Activated CD8-positive, alpha-beta memory T cell treated with anti-CD3 and anti-CD28 coated beads, Interleukin-2, amount 10 ng/mL, durations not matched to agents 7 days and 5 days (primary cell): ENCODE data around the gene SLC15A4. TPM values are rescaled to one million over a fixed set of nuclear protein-coding genes. Genes with fewer than 3 reads are reported as not detected.

Experiments
- ATAC-seq: fragments of 150-1000 bp; cut with Tn5 transposase; one replicate; pipeline ENCODE4 v1.10.0; 2021; ENCODE audit warnings: moderate library complexity
- CTCF ChIA-PET: fragments of 350-600 bp; sonication (Branson Sonifier 250); formaldehyde crosslinking; loops from one replicate; lab custom pipeline; 2021; ENCODE audit warnings: antibody characterized with exemption; lab: Charles Lee
- DNase-seq: peaks from one replicate; pipeline ENCODE4 v3.0.0-alpha.2; 2020
- H3K27ac Mint-ChIP-seq: one replicate; pipeline ENCODE4 v1.8.0; 2021; ENCODE audit warnings: mild to moderate bottlenecking, mixed read lengths
- H3K27me3 Mint-ChIP-seq: one replicate; pipeline ENCODE4 v1.8.0; 2021; ENCODE audit warnings: mixed read lengths
- H3K36me3 Mint-ChIP-seq: one replicate; pipeline ENCODE4 v1.8.0; 2021; ENCODE audit warnings: mild to moderate bottlenecking, mixed read lengths
- H3K4me1 Mint-ChIP-seq: one replicate; pipeline ENCODE4 v1.8.0; 2021; ENCODE audit warnings: mixed read lengths
- H3K4me3 Mint-ChIP-seq: one replicate; pipeline ENCODE4 v1.8.0; 2021; ENCODE audit warnings: mild to moderate bottlenecking, moderate library complexity, mixed read lengths
- H3K9me3 Mint-ChIP-seq: one replicate; pipeline ENCODE4 v1.8.0; 2022; ENCODE audit warnings: low read depth, mixed read lengths
- total RNA-seq, 2 experiments: library from RNA; stranded (reverse); gene quantifications; one replicate each; pipeline ENCODE4 v1.2.3, GENCODE V29; 2021

SLC15A4 gene
- total RNA-seq, result 10 to 100 TPM; 23.0 to 26.0 TPM

DNA sequence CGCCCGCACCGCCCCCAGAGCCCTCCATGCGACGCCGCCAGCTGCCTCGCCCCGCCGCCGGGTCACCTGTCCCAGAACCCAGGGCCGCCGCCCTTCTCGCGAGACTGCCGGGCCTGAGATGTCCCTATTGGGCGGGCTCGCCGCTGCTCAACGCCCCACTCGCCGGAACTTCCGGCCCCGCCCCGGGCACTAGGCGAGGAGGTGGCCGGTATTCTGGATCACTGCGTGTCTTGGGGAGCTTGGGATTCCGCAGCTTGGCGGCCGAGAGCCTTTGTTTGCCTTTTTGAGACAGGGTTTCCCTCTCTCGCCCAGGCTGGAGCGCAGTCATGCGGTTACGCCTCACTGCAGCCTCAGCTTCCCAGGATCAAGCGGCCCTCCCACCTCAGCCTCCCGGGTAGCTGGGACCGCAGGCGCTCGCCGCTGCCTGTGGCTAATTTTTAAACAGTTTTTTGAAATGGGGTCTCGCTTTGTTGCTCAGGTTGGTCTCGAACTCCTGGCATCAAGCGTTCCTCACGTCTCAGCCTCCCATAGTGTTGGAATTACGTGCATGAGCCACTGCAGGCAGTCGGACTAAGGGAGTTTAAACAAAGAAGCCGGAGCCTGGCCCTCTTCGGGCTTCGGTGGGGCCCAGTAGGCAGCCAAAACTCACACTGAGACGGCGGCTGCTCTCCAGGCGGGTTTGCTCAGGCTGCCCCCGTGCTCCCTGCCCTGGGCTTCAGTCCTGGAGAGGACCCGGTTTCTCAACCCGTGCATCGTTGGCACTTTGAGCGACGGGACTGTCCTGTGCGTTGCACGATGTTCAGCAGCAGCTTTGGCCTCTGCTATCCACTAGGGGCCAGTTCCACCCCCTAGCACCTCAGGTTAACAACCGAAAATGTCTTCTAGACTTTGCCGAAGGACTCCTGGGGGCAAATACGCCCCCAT, at the start of gene SLC15A4:
SLC15A4 (minus strand) TSS at position 43 of the 924 bp plus-strand sequence; CDS start at position 28, 15 bp downstream.
- H3K4me3 Mint-ChIP-seq, result peak within 1 kb of the TSS; percentile 79
- peaks cover 4% of the 10 kb centered on the region for H3K27me3 Mint-ChIP-seq
- CTCF ChIA-PET, result interaction anchor here (1.2 to 1.8 kb wide), 2 partner anchors 14 to 27 kb away, joined by 3 to 4 read pairs; no protein-coding TSS in a partner anchor
- DNase-seq, result peak; percentile 97
- peak; percentile 98 for ATAC-seq
- H3K36me3 Mint-ChIP-seq, result peaks cover 21% of the 10 kb centered on the region
- H3K9me3 Mint-ChIP-seq, result no peaks in the 10 kb centered on the region
- H3K27ac Mint-ChIP-seq, result peak within 1 kb of the TSS; percentile 85
- peaks cover 39% of the 10 kb centered on the region for H3K4me1 Mint-ChIP-seq

DNA sequence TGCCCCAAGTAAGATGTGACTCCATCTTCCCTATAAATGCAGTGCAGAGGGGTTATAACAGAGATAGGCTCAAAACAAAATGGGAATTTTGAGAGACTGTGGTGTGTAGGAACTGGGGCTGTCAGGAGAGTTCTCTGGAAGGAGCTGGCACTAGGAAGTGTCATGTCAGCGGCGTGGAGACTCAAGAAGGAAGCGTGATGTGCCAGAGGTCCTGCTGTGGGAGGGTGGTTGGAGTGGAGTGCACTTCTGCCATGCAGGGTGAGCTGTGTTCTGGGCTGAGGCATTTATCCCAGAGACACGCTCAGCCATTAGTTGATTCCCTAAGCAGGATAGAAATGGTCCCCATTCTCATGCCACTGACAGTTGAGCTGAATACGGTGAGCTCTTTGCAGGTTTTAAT, 48.5 kb upstream of the SLC15A4 start:
- ATAC-seq (no peak), DNase-seq (no peak)
- no peaks in the 10 kb centered on the region for H3K27me3 Mint-ChIP-seq
- H3K36me3 Mint-ChIP-seq, result no peaks in the 10 kb centered on the region
- CTCF ChIA-PET, result no interaction called here
- peaks cover 10% of the 10 kb centered on the region for H3K9me3 Mint-ChIP-seq
- H3K27ac Mint-ChIP-seq, result no peak overlapping the region
- H3K4me1 Mint-ChIP-seq, result no peaks in the 10 kb centered on the region
- no peak overlapping the region for H3K4me3 Mint-ChIP-seq

DNA sequence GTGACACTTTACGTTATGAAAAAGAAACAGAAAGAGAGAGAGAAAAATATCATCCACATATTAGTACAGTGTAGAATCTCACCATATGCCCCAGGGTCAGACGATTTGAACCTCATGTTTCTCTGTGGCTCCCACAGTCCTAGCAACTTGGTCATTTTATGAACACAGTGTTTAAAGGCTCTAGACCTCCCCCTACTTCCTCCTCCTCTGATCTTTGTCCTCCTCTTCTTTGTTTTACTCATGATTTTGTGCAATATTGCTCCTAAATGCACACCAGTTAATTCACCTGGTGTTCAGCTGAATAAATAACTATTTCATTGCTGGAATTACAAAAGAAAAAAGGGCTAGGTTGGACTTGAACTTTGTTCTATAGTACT, 47.7 kb upstream of the SLC15A4 start:
- Mint-ChIP-seq H3K27ac (no peak overlapping the region), H3K4me1 (no peaks in the 10 kb centered on the region), H3K4me3 (no peak overlapping the region), H3K9me3 (peaks cover 5% of the 10 kb centered on the region), H3K36me3 (no peaks in the 10 kb centered on the region), H3K27me3 (no peaks in the 10 kb centered on the region)
- CTCF ChIA-PET, result no interaction called here
- DNase-seq (no peak), ATAC-seq (no peak)

DNA sequence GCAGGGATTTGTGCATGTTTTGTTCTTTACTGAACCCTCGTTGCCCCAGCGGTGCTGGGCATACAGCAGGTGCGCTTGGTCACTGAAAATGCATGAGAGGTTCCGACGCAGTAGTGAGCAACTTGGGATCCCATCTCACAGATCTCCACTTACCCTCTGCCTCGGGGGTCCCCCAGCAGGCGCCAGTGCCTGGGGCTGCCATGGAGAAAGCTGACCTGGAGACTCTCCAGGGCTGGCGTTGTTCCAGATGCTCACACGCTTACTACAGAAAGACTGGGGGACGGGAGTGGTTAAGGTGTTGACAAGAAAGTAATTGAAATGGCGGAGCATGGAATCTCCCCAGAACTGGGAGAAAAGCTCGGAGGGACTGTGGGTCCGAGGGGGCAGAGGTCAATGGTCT, 43.7 kb upstream of the SLC15A4 start:
- CTCF ChIA-PET, result no interaction called here
- Mint-ChIP-seq H3K9me3 (no peaks in the 10 kb centered on the region), H3K36me3 (no peaks in the 10 kb centered on the region), H3K4me3 (no peak overlapping the region), H3K27ac (no peak overlapping the region), H3K4me1 (no peaks in the 10 kb centered on the region), H3K27me3 (no peaks in the 10 kb centered on the region)
- DNase-seq (no peak), ATAC-seq (no peak)

DNA sequence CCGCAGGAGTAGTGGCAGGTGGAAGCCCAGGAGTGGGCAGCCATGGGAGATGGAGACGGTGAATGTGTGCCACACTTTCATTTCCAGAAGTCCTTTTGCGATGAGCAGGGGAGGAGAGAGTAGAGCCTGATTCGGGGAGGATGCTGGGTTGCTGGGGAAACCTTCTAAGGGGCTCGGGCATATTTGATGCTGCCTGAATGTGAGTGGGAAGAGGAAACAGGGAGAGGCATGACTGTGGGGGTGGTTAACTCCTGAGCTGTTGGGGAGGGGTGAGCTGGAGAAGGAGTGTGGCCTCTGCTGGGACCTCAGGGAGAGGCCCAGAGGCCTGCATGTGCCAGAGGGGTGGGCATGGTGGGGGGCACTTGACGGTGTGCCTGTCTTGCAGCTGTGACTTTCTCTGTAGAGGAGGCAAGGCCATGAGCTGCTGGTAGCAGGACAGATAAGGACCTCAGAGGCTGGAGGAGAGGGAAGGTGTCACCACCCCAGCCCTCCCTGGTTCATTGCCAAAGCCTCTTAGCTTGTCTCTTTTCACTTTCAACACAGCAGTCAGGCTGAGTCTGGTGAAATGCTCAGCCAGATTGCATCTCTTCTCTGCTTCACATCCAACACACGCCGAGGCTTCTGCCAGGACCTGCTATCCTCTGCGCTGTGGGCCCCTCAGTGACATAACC, 40.9 kb upstream of the SLC15A4 start:
- Mint-ChIP-seq H3K27me3 (no peaks in the 10 kb centered on the region), H3K4me3 (no peak overlapping the region), H3K9me3 (no peaks in the 10 kb centered on the region), H3K4me1 (no peaks in the 10 kb centered on the region), H3K36me3 (no peaks in the 10 kb centered on the region), H3K27ac (no peak overlapping the region)
- CTCF ChIA-PET, result no interaction called here
- ATAC-seq (no peak), DNase-seq (no peak)

DNA sequence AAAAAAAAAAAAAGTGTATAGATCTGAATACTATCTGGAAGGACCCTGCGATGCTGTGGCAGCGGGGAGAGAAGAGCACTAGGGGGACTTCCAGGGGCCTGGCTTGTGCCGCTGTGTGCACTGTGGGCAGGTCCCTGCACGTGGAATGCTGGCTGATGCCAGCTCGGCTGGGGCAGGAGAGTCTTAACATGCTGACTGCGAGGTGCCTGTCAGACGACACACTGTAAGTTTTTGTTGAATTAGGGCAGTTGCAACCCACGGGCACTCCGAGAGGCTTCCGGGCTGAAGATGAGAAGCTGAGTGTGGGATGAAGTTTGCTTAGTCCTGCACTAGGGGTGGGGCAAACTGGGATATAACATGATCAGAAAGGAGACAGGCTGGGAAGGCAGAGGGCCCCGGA, 40.2 kb upstream of the SLC15A4 start:
- Mint-ChIP-seq H3K27me3 (no peaks in the 10 kb centered on the region), H3K4me3 (no peak overlapping the region), H3K4me1 (no peaks in the 10 kb centered on the region), H3K9me3 (no peaks in the 10 kb centered on the region), H3K27ac (no peak overlapping the region), H3K36me3 (no peaks in the 10 kb centered on the region)
- no peak for ATAC-seq
- DNase-seq, result no peak
- CTCF ChIA-PET, result no interaction called here

DNA sequence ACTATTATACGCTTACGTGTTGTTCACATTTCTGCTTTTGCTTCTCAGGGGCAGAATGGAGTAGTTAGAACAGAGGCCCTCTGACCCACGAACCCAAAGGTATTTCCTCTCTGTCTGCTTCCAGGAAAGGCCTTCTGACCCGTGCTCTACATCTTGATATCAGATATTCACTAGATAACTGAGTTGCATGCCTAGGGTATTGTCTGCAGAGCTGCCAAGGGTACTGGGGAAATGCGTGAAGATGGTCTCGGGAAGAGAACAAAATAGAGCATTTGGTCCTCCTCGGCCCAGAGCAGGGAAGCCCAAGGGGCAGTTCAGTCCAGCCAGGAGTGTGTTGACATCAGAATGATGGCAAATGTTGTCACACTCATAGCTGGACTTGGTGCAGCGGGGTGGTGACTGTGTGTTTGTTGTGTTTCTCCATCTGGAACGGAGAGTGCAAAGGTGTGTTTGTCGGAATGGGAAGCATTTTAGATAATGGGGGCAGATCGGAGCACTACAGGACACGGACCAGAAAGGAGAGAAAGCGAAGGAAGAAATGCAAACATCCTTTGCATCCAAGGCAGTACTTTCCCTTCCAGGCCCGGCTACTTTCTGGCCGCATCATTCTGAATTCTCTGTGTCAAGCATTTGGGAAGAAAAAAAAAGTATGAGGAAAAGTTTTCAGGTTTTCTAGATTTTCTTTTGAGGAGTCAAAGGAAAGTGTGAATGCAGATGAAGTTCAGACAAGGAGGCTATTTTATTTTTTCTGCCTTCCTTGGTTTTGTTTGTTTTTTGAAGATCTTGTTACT, 37.7 kb upstream of the SLC15A4 start:
- no peak for DNase-seq
- CTCF ChIA-PET, result no interaction called here
- peaks cover 4% of the 10 kb centered on the region for H3K27me3 Mint-ChIP-seq
- H3K27ac Mint-ChIP-seq, result no peak overlapping the region
- no peaks in the 10 kb centered on the region for H3K9me3 Mint-ChIP-seq
- no peaks in the 10 kb centered on the region for H3K4me1 Mint-ChIP-seq
- no peak for ATAC-seq
- H3K36me3 Mint-ChIP-seq, result no peaks in the 10 kb centered on the region
- H3K4me3 Mint-ChIP-seq, result no peak overlapping the region

DNA sequence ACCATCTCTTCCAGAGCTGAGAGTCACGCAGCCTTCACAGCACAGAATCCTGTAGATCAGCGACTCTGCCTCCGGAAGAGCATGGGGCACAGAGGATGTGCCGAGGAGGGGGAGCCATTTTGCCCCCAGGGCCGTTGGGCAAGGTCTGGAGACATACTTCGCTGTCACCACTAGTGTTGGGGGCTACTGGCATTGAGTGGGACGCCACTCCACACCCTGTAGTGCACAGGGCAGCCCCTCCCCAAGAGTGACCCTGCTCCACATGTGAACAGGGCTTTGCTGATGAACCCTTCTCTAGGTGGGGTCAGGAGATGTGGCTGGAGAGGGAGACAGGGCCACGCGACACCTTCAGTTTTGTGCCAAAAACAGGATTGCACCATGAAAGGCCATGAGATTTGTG, 35.6 kb upstream of the SLC15A4 start:
- CTCF ChIA-PET, result no interaction called here
- DNase-seq, result no peak
- Mint-ChIP-seq H3K36me3 (no peaks in the 10 kb centered on the region), H3K27ac (no peak overlapping the region), H3K4me1 (no peaks in the 10 kb centered on the region), H3K4me3 (no peak overlapping the region), H3K9me3 (no peaks in the 10 kb centered on the region), H3K27me3 (peaks cover 16% of the 10 kb centered on the region)
- ATAC-seq, result no peak

DNA sequence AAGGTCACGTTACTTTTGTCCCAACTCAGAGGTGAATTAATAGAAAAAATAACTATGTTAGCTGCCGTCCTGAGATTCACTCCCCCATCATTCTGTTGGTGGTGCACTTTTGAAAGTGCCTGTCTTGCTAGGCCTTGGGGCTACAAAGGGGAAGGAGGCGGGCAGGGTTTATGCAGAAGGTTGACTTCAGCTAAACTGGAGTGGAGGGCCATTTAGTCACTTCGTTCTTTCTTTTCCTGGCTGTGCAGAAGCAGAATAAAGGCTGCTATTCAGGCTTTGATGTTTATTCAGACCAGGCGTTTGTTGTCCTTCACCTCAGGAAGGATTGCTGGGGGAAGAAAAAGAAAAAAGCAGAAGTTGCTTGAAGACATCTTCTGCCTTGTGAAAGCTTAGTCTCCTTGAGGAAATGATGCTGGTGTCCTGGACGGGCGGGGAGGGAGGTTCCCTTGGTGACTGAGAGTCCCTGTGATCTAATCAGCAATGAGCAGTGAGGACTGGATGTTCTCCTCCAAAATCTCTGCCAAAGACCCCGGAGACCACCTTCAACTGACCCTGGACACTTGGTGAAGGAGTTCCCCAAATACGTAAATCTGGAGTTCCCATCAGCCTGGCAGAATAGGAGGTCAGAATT, 33.5 kb upstream of the SLC15A4 start:
- H3K9me3 Mint-ChIP-seq, result no peaks in the 10 kb centered on the region
- DNase-seq (no peak), ATAC-seq (no peak)
- H3K4me3 Mint-ChIP-seq, result no peak overlapping the region
- CTCF ChIA-PET, result no interaction called here
- peaks cover 25% of the 10 kb centered on the region for H3K27me3 Mint-ChIP-seq
- H3K27ac Mint-ChIP-seq, result no peak overlapping the region
- H3K4me1 Mint-ChIP-seq, result no peaks in the 10 kb centered on the region
- no peaks in the 10 kb centered on the region for H3K36me3 Mint-ChIP-seq

DNA sequence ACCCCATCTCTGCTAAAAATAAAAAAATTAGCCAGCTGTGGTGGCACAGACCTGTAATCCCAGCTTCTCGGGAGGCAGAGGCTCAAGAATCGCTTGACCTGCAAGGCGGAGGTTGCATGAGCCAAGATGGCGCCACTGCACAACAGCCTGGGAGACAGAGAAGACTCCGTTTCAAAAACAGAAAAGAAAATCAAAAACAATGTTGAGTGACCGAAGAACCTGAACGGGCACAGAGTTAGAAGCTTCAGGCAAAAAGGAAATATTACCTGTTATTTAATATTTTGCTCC, 33.0 kb upstream of the SLC15A4 start:
- H3K9me3 Mint-ChIP-seq, result no peaks in the 10 kb centered on the region
- DNase-seq, result no peak
- H3K4me1 Mint-ChIP-seq, result no peaks in the 10 kb centered on the region
- H3K27me3 Mint-ChIP-seq, result peaks cover 29% of the 10 kb centered on the region
- CTCF ChIA-PET, result no interaction called here
- H3K36me3 Mint-ChIP-seq, result no peaks in the 10 kb centered on the region
- no peak overlapping the region for H3K27ac Mint-ChIP-seq
- no peak for ATAC-seq
- H3K4me3 Mint-ChIP-seq, result no peak overlapping the region

DNA sequence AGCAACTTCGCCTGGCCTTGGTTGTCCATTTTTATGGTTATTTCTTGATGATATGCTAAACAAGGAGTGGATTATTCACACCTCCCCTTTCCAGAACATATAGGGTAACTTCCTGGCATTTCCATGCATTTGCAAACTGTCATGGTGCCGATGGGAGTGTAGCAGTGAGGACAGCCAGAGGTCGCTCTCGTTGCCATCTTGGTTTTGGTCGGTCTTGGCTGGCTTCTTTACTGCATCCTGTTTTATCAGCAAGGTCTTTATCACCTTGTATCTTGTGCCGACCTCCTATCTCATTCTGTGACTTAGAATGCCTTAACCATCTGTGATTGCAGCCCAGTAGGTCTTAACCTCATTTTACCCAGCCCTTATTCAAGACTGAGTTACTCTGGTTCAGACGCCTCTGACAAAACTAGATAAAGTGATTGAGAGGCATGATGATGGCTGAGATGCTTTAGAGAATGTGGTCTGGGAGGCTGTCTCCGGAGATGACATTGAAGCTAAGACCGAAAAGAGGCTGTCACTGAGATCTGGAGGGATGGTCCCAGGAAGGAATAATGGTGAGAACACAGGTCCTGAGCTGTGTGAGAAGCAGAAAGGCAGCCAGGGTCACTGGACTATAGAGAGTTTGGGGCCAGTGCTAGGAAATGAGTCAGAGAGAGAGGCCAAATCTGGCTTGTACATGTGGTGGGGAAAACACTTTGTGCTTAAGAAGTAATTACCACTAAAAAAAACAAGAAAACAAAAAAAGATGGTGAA, 32.5 kb upstream of the SLC15A4 start:
- DNase-seq, result no peak
- CTCF ChIA-PET, result no interaction called here
- Mint-ChIP-seq H3K36me3 (no peaks in the 10 kb centered on the region), H3K4me1 (no peaks in the 10 kb centered on the region), H3K9me3 (no peaks in the 10 kb centered on the region), H3K4me3 (no peak overlapping the region), H3K27ac (no peak overlapping the region), H3K27me3 (peaks cover 32% of the 10 kb centered on the region)
- ATAC-seq, result no peak

DNA sequence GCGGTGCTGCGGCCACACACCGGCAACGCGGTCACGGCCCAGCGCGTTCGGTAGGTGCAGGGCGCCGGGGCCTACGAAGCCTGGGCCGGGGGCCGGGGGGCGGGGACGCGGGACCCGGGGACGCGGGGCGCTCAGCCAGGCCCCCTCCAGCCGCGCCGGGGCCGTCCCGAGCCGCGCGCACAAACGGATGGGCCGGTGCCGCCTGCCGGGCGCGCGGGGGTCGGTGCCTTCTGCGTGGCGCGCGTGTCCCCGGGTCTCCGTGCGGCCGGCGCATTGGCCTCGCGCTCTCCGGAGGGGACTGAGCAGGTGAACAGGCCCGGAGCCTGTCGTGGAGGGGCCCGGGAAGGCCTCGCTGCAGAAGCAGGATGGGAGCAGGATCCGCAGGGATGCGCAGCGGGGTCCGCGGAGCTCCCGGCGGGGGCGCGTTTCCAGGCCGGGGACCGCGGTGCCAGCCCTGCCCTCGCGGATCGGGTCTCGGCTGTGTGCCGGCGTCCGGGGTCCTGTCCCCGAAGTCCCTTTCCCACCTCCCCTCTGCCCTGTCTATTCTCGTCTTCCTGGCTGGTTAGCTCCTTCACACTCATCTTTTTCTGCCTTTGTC, 29.9 kb upstream of the SLC15A4 start:
- no peak overlapping the region for H3K4me3 Mint-ChIP-seq
- H3K27me3 Mint-ChIP-seq, result peaks cover 36% of the 10 kb centered on the region
- no peak overlapping the region for H3K27ac Mint-ChIP-seq
- DNase-seq, result no peak
- H3K9me3 Mint-ChIP-seq, result no peaks in the 10 kb centered on the region
- ATAC-seq, result no peak
- CTCF ChIA-PET, result no interaction called here
- no peaks in the 10 kb centered on the region for H3K4me1 Mint-ChIP-seq
- H3K36me3 Mint-ChIP-seq, result no peaks in the 10 kb centered on the region
